Stimulated activated naive B cell treated with anti-CD40 and anti-IgM and Interleukin-4, amounts not matched to agents 10 μg/mL and 1 μg/mL and 100 μg/mL, for 72 hours (primary cell): ENCODE measurements around the gene SCG3.
A peak's percentile ranks its signal among the peaks of the same experiment; 100 is the strongest.
"Not testable (repeated sequence)": the region's sequence is repeated elsewhere in the genome, so short reads cannot be mapped to it uniquely, and the experiment has no call there.

Experiments
- ATAC-seq, 2 donors: fragments of 150-1000 bp; cut with Tn5 transposase; replicated peaks; 2 replicates each; pipeline ENCODE4 v1.10.0; 2021; ENCODE audit warnings: moderate library complexity in 1 of 2
- DNase-seq: peaks from one replicate; pipeline ENCODE4 v3.0.0; 2021
- H3K27ac Mint-ChIP-seq: one replicate; pipeline ENCODE4 v1.8.0; 2022; ENCODE audit warnings: mild to moderate bottlenecking, mixed read lengths
- H3K27me3 Mint-ChIP-seq, 2 donors: one replicate each; pipeline ENCODE4 v1.8.0; 2022; ENCODE audit warnings: mixed read lengths in 2 of 2
- H3K36me3 Mint-ChIP-seq, 2 donors: one replicate each; pipeline ENCODE4 v1.8.0; 2022; ENCODE audit warnings: mixed read lengths in 2 of 2, mild to moderate bottlenecking in 1 of 2
- H3K4me1 Mint-ChIP-seq, 2 donors: one replicate each; pipeline ENCODE4 v1.8.0; 2022; ENCODE audit warnings: mixed read lengths in 2 of 2, mild to moderate bottlenecking in 1 of 2
- H3K4me3 Mint-ChIP-seq, 2 donors: one replicate each; pipeline ENCODE4 v1.8.0; 2022; ENCODE audit warnings: mild to moderate bottlenecking in 2 of 2, mixed read lengths in 2 of 2, moderate library complexity in 1 of 2
- H3K9me3 Mint-ChIP-seq, 2 donors: one replicate each; pipeline ENCODE4 v1.8.0; 2022; ENCODE audit warnings: mixed read lengths in 2 of 2, mild to moderate bottlenecking in 1 of 2

SCG3 gene

DNA sequence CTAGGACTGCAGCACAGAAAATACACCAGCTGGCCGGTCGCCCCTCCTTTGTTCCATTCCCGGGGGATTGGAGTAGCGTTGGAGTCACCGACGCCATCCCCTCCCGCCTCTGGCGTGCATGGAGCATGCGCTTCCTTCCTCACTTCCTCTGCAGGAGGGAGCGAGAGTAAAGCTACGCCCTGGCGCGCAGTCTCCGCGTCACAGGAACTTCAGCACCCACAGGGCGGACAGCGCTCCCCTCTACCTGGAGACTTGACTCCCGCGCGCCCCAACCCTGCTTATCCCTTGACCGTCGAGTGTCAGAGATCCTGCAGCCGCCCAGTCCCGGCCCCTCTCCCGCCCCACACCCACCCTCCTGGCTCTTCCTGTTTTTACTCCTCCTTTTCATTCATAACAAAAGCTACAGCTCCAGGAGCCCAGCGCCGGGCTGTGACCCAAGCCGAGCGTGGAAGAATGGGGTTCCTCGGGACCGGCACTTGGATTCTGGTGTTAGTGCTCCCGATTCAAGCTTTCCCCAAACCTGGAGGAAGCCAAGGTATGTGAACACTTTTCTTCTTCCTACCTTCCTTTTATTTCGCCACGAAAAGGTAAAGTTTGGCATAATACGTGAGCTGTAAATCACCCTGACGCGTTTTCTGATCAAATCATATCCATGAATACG, at the start of gene SCG3:
Gene SCG3 (plus strand): TSS at position 201 of the 661 bp plus-strand sequence. CDS start 253 bp downstream, at position 454.
- peak; percentile 84 to 85 for ATAC-seq
- peaks cover 33 to 57% of the 10 kb centered on the region in 2 donors for H3K27me3 Mint-ChIP-seq
- H3K27ac Mint-ChIP-seq: peak within 1 kb of the TSS; percentile 3
- no peaks in the 10 kb centered on the region for H3K36me3 Mint-ChIP-seq
- H3K4me3 Mint-ChIP-seq: peak within 1 kb of the TSS; percentile 66
- H3K9me3 Mint-ChIP-seq: peaks cover 0 to 3% of the 10 kb centered on the region in 2 donors
- H3K4me1 Mint-ChIP-seq: peaks cover 5 to 8% of the 10 kb centered on the region in 2 donors
- DNase-seq: peak; percentile 38

DNA sequence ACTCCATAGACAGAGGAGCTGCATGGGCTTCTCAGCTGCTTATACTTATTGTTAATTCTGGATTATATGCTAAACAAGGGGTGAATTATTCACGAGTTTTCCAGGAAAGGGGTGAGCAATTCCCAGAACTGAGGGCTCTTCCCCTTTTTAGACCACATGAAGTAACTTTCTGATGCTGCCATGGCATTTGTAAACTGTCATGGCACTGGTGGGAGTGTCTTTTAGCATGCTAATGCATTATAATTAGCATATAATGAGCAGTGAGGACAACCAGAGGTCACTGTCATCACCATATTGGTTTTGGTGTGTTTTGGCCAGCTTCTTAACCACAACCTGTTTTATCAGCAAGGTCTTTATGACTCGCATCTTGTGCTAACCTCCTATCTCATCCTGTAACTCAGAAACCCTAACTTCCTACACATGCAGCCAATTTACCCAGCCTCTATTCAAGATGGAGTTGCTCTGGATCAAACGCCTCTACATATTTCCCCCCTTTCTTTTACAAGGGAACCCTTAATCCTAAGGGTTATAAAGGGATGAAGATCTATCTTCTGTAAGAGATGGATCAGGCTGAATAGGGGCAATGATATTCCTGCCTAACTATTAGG, 46.6 kb upstream of the SCG3 start:
- Mint-ChIP-seq H3K4me1 (peaks cover 2 to 6% of the 10 kb centered on the region in 2 donors), H3K27ac (no peak overlapping the region), H3K36me3 (no peaks in the 10 kb centered on the region), H3K27me3 (no peaks in the 10 kb centered on the region), H3K9me3 (no peaks in the 10 kb centered on the region), H3K4me3 (no peak overlapping the region)
- DNase-seq: no peak
- peak; percentile 34 to 66 for ATAC-seq

DNA sequence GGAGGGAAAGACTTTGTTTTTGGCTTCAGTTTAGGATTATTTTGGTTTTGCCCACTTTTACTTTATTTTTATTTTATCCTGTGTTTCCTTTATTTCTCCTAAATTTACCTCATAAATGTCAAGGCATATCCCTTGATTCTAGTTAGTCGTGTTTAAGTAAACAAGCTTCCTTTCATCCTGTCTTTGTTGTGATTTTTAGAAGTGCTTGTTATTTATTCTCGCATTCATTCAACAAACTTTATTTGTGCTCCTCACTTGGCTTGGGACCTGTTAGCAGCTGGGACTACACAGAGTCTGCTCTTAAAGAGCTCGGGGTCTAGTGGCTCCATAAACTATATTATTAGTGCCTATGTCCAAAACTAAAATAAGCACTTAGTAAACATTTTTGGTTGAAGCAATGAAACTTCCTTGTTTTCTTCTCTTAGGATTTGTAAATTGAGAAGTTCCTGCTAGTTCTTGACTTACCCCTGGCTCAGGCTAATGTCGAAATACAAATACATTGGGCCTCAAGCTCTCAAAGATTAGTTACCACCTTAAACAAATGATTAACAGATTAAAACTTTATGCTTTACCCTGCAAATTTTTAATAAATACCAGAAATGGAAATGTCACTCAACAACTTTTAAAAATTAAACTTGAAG, 39.7 kb upstream of the SCG3 start:
- DNase-seq (no peak), ATAC-seq (no peak)
- H3K9me3 Mint-ChIP-seq: no peaks in the 10 kb centered on the region

DNA sequence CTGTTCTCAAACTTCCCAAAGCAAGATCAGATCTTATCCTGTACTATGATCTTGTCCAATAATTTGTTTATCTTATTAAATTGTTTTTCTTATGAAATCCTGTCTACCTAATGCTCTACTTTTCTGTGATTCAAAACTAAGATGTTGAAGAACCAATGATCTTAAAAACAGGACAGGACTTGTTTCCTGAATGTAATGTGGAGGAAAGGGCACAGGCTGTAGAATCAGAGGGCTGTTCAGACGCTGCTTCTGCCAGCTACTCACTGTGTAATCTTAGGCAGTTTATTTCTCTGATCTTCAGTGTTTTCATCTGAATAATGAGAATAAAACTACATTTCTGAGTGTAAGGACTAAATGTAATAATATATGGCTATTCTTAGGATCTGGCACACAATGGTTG, 38.6 kb upstream of the SCG3 start:
- Mint-ChIP-seq H3K27ac (no peak overlapping the region), H3K36me3 (no peaks in the 10 kb centered on the region), H3K9me3 (no peaks in the 10 kb centered on the region), H3K4me1 (peaks cover 3 to 5% of the 10 kb centered on the region in 2 donors), H3K27me3 (no peaks in the 10 kb centered on the region), H3K4me3 (no peak overlapping the region)
- ATAC-seq (no peak), DNase-seq (no peak)

More for the DNA sequence above, 39.7 kb upstream of the SCG3 start:
- Mint-ChIP-seq H3K4me1 (no peaks in the 10 kb centered on the region), H3K36me3 (no peaks in the 10 kb centered on the region), H3K4me3 (no peak overlapping the region), H3K27ac (no peak overlapping the region), H3K27me3 (no peaks in the 10 kb centered on the region)

DNA sequence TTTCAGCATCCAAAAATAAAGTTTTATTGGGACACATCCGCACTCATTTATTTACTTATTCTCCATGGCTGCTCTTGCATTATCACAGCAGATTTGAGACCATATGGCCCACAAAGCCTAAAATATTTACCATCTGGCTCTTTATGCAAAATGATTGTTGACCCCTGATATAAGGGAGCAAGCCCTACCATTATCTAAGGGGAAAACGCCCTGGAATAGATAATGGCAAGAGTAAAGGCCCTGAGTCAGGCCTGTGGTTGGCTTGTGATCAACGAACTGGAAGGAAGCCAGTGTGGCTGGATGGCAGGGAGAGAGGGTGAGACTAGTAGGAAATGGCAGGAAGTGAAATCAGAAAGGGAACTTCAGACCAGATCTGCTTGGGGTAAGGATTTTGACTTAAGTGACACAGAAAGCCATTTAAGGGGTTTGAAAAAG, 34.2 kb upstream of the SCG3 start:
- H3K4me3 Mint-ChIP-seq: no peak overlapping the region
- no peak overlapping the region for H3K27ac Mint-ChIP-seq
- ATAC-seq: peak in 1 of 2 donors; percentile 31
- peaks cover 0 to 5% of the 10 kb centered on the region in 2 donors for H3K27me3 Mint-ChIP-seq
- H3K9me3 Mint-ChIP-seq: no peaks in the 10 kb centered on the region
- no peaks in the 10 kb centered on the region for H3K36me3 Mint-ChIP-seq
- peaks cover 5 to 11% of the 10 kb centered on the region in 2 donors for H3K4me1 Mint-ChIP-seq
- no peak for DNase-seq

DNA sequence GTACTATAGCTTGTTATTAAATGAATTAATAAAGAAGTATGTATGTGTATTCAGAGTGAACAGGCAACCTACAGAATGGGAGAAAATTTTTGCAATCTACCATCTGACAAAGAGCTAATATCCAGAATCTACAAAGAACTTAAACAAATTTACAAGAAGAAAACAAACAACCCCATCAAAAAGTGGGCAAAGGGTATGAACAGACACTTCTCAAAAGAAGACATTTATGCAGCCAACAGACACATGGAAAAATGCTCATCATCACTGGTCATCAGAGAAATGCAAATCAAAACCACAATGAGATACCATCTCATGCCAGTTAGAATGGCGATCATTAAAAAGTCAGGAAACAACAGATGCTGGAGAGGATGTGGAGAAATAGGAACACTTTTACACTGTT, 33.2 kb upstream of the SCG3 start:
- not testable (repeated sequence) for H3K4me3 Mint-ChIP-seq, ATAC-seq, H3K27ac Mint-ChIP-seq, H3K9me3 Mint-ChIP-seq, H3K36me3 Mint-ChIP-seq, DNase-seq, H3K27me3 Mint-ChIP-seq
- H3K4me1 Mint-ChIP-seq: peaks cover 5 to 11% of the 10 kb centered on the region in 2 donors

DNA sequence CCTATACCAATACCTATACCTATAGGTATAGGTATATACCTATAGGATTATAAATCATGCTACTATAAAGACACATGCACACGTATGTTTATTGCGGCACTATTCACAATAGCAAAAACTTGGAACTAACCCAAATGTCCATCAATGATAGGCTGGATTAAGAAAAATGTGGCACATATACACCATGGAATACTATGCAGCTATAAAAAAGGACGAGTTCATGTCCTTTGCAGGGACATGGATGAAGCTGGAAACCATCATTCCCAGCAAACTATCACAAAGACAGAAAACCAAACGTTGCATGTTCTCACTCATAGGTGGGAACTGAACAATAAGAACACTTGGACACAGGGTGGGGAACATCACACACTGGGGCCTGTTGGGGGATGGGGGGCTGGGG, 32.7 kb upstream of the SCG3 start:
- H3K9me3 Mint-ChIP-seq, H3K4me3 Mint-ChIP-seq, H3K27me3 Mint-ChIP-seq, H3K27ac Mint-ChIP-seq, DNase-seq, H3K36me3 Mint-ChIP-seq, ATAC-seq: not testable (repeated sequence)
- H3K4me1 Mint-ChIP-seq: peaks cover 5 to 11% of the 10 kb centered on the region in 2 donors

DNA sequence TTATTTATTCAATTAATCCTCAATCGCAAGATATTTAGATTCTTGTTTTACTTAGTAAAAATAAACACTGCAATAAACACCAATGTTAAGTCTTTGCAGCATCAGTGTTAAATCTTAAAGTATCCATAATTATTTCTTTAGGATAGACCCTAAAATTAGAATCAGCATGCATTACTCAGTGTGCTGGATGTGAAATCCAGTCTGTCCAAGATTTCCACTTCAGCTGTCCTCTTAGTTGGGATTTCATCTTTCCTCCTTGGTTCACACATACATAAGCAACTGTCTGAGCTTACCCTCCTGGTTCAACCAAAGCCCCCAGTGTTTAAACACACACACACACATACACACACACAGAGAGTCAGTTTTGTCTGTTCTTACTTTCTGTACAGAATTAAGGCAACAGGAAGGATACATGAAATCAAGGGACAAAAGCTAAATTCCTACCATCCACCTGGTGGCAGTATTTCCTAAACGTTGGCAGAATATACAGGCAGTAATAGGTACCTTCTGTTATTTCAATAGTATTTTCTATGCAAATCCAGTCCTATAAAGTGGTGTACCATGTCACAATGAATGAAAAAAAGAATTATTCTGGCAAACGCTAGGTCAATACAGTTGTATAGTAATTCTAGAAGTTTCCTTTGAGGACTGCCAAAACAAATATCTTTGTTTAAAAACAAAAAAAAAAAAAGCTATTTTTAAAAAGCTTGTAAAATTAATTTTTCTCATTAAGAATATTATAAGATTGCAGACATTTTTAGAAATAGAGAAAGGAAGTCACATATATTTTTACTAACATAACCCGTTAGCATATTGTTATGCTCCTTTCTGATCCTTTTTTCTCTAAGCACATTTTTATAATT, 31.4 kb upstream of the SCG3 start:
- ATAC-seq (peak; percentile 86 to 95), DNase-seq (peak; percentile 44)
- Mint-ChIP-seq H3K36me3 (no peaks in the 10 kb centered on the region), H3K9me3 (no peaks in the 10 kb centered on the region), H3K27ac (no peak overlapping the region), H3K4me1 (peaks cover 5 to 11% of the 10 kb centered on the region in 2 donors), H3K4me3 (no peak overlapping the region), H3K27me3 (peaks cover 0 to 5% of the 10 kb centered on the region in 2 donors)

DNA sequence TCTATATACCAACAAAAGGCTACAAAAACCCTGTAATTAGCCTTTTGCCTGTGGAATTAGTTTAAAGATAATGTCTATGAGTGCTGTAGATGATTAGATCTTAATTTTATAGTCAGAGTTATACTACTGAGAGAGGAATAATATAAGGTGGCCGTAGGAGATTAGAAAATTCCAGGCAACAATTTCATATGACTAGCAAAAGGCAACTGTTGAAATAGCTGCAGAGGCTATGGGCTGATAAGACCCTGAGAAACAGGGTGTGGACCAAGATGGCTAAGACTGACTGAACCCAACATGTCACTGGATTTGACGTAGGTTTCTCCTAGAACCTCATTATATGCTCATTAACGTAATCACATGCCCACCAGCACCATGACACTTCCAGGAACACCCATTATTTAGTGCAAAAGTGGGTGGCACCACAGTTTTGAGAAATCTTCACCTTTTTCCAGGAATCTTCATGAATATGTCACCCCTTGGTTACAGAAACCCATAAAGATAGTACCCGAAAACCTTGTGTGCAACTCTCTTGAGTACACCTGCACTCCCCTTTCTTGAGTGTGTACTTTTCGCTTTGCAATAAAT, 29.1 kb upstream of the SCG3 start:
- DNase-seq: no peak
- H3K27me3 Mint-ChIP-seq: peaks cover 0 to 5% of the 10 kb centered on the region in 2 donors
- H3K9me3 Mint-ChIP-seq: no peaks in the 10 kb centered on the region
- H3K27ac Mint-ChIP-seq: no peak overlapping the region
- H3K4me3 Mint-ChIP-seq: no peak overlapping the region
- peaks cover 4 to 8% of the 10 kb centered on the region in 2 donors for H3K4me1 Mint-ChIP-seq
- ATAC-seq: no peak
- no peaks in the 10 kb centered on the region for H3K36me3 Mint-ChIP-seq

DNA sequence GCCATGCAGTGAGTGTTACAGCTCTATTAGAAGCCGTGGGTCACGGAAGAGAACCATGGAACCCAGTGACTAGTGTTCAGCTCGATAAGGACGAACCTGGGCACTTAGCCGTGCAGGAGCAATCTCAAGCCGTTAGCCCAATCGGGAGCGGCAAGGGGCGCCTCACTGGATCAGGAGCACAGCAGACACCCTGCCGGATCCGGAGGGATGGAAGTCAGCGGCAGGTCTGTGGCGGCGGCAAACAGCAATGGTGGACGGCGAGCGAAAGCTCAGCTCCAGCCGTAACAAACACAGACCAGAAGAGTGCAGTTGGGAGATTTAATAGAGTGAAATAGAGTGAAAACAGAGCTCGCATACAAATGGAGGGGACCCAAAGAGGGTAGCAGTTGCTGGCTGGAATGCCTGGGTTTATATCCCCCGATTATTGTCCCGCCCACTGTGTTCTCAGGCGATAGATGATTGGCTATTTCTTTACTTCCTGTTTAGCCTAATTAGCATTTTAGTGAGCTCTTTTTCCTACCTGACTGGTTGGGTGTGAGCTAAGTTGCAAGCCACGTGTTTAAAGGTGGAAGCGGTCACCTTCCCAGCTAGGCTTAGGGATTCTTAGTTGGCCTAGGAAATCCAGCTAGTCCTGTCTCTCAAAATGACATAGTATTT, 25.8 kb upstream of the SCG3 start:
- H3K27me3 Mint-ChIP-seq, DNase-seq, H3K36me3 Mint-ChIP-seq, H3K4me3 Mint-ChIP-seq, ATAC-seq, H3K9me3 Mint-ChIP-seq, H3K27ac Mint-ChIP-seq, H3K4me1 Mint-ChIP-seq: not testable (repeated sequence)

DNA sequence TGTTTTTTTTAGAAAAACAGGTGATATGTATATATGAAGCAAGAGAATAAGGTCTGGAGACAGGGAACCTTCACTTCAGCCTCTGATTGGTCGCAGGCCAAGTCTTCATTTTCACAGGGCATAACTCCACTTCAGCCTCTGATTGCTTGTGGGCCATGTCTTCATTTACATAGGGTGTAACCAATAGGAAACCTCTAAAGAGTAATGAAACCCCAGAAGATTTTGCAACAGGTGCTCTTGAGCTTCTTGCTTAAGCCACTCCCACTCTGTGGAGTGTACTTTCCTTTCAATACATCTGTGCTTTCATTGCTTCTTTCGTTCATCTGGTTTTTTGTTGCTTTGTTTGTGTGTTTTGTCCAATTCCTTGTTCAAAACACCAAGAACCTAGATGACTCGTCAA, 22.6 kb upstream of the SCG3 start:
- Mint-ChIP-seq H3K36me3 (no peaks in the 10 kb centered on the region), H3K9me3 (no peaks in the 10 kb centered on the region), H3K4me1 (no peaks in the 10 kb centered on the region), H3K27me3 (no peaks in the 10 kb centered on the region), H3K4me3 (no peak overlapping the region), H3K27ac (no peak overlapping the region)
- DNase-seq (no peak), ATAC-seq (no peak)

DNA sequence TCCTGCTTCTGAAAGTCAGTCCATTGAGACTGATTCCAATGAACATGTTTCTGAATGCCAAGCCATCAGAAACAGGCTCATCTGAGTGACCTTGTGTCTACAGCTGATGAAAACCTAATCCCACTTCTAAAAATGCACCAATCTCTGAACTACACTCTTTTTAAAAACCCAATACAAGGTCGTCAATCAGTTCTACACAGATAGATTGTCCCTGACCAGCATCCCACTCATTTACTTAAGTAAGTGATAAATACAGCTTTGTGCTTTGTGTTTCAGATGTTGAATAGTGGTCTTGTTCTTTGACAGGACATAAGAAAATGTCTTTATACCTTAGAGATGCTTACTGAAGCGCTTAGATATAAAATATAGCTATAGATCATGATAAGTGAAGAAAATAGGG, 20.2 kb upstream of the SCG3 start:
- Mint-ChIP-seq H3K27ac (no peak overlapping the region), H3K4me1 (no peaks in the 10 kb centered on the region), H3K9me3 (no peaks in the 10 kb centered on the region), H3K27me3 (no peaks in the 10 kb centered on the region), H3K4me3 (no peak overlapping the region), H3K36me3 (no peaks in the 10 kb centered on the region)
- ATAC-seq (no peak), DNase-seq (no peak)

DNA sequence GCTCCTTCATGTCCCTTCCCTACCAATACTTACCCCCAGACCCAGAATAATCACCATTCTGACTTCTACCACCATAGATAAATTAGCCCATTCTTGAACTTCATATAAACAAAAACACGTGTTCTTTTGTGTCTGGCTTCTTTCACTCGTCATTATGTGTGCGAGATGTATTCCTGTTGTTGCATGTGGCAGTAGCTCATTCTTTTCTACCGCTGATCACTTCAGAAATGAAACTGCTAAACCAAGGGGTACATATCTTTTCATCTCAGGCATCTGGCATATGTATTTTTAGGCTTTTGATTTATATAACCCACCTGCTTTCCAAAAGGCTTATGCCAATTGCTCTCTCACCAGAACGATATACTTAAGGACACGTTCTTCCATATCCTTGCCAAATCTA, 13.8 kb upstream of the SCG3 start:
- ATAC-seq (no peak), DNase-seq (no peak)
- Mint-ChIP-seq H3K36me3 (no peaks in the 10 kb centered on the region), H3K4me3 (no peak overlapping the region), H3K9me3 (no peaks in the 10 kb centered on the region), H3K27ac (no peak overlapping the region), H3K4me1 (peaks cover 4 to 11% of the 10 kb centered on the region in 2 donors), H3K27me3 (peaks cover 4 to 20% of the 10 kb centered on the region in 2 donors)
